Measurements from ENCODE around the gene ZCCHC12. TPM values are rescaled to one million over a fixed set of nuclear protein-coding genes. Genes with fewer than 3 reads are reported as not detected.

Gene ZCCHC12
- polyA plus RNA-seq, 1 donor (not counting 4 experiments of a cell fraction or from before 2014, with no cell fraction given), result not detected

DNA sequence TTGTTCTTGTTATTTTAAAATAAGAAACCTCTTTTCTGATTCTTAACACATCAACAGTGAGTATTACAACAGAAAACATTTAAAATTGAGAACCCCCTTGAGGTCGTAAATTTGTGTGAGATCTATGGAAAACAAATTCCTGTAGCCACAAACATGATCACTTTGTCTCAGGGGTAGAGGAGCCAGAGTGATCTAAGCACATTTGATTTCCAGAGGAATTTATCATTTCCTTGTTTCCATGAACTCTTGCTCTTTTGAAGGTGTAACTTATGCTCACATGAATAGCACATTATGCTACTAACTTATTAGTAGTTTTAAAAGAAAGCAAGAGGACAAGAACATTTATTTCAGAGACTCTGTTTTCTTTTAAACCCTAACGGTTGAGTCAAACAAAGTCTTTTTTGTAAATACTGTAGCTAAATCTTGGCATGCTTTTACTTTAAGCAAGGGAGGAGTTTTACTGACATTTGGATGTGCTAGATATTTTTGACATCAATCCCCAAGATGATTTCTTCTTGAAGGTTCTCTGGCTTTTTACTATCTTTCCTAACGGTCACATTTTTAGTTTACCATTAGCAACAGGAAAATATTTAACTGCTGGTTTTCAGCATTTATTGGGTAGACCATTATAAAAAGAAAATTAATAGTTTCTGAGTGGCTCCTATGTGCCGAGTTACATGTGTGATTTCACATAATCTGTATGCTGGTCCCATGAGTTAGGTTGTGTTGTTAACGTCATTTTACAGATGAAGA is 27.9 kb upstream of the ZCCHC12 start:
- no peaks in the 10 kb centered on the region for H3K79me2 ChIP-seq (ENCODE audit: control insufficient read depth, insufficient read depth, low read length)
- no peak for TF ChIP-seq EZH2 (IDR thresholded peaks at IDR 0.05; ENCODE audit: low read length)
- TF ChIP-seq, protein P1, sequence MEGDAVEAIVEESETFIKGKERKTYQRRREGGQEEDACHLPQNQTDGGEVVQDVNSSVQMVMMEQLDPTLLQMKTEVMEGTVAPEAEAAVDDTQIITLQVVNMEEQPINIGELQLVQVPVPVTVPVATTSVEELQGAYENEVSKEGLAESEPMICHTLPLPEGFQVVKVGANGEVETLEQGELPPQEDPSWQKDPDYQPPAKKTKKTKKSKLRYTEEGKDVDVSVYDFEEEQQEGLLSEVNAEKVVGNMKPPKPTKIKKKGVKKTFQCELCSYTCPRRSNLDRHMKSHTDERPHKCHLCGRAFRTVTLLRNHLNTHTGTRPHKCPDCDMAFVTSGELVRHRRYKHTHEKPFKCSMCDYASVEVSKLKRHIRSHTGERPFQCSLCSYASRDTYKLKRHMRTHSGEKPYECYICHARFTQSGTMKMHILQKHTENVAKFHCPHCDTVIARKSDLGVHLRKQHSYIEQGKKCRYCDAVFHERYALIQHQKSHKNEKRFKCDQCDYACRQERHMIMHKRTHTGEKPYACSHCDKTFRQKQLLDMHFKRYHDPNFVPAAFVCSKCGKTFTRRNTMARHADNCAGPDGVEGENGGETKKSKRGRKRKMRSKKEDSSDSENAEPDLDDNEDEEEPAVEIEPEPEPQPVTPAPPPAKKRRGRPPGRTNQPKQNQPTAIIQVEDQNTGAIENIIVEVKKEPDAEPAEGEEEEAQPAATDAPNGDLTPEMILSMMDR (optimal IDR thresholded peaks at IDR 0.05 in 1 of 3, IDR thresholded peaks at IDR 0.05 in 1 of 3, conservative IDR thresholded peaks at IDR 0.05 in 1 of 3; ENCODE audit: extremely low read depth in 1 of 3, insufficient read depth in 2 of 3, low read length in 3 of 3), result no peak
- H3K4me1 ChIP-seq (ENCODE audit: control insufficient read depth, extremely low read depth, insufficient read depth, low read length), result no peaks in the 10 kb centered on the region
- no peak for DNase-seq (ENCODE audit: low read depth, low spot score)
- no peaks in the 10 kb centered on the region for H3K27me3 ChIP-seq (ENCODE audit: control insufficient read depth, extremely low read depth, insufficient read depth, low read length)
- no peak overlapping the region for H3K4me2 ChIP-seq (ENCODE audit: control insufficient read depth, extremely low read depth, insufficient read depth, low read depth, low read length)
- no peak overlapping the region for H3K27ac ChIP-seq (ENCODE audit: control insufficient read depth, insufficient read depth, low read length)
- no peaks in the 10 kb centered on the region for H3K36me3 ChIP-seq (ENCODE audit: control insufficient read depth in 2 of 2, extremely low read depth in 1 of 2, insufficient read depth in 2 of 2, low read length in 2 of 2)
- H3K9me1 ChIP-seq (ENCODE audit: control insufficient read depth, extremely low read depth, insufficient read depth, low read length), result no peaks in the 10 kb centered on the region
- H3K4me3 ChIP-seq (ENCODE audit: control insufficient read depth in 2 of 3, extremely low read depth in 1 of 3, insufficient read depth in 2 of 3, low read depth in 1 of 3, low read length in 3 of 3), result no peak overlapping the region
- H3K9me3 ChIP-seq (ENCODE audit: control insufficient read depth, low read depth, low read length), result no peaks in the 10 kb centered on the region
- dilution Hi-C loops (cut with MboI; ENCODE audit: extremely low pct_ligation_motif_present, low sequenced_read_pairs), result no loop called here
- H3K9ac ChIP-seq (ENCODE audit: control insufficient read depth, extremely low read depth, insufficient read depth, low read length), result no peak overlapping the region
- no peaks in the 10 kb centered on the region for H4K20me1 ChIP-seq (ENCODE audit: control insufficient read depth, extremely low read depth, insufficient read depth, low read length)
- FAIRE-seq, result no peak
- no peak overlapping the region for H2AFZ ChIP-seq (ENCODE audit: control insufficient read depth, low read length)

DNA sequence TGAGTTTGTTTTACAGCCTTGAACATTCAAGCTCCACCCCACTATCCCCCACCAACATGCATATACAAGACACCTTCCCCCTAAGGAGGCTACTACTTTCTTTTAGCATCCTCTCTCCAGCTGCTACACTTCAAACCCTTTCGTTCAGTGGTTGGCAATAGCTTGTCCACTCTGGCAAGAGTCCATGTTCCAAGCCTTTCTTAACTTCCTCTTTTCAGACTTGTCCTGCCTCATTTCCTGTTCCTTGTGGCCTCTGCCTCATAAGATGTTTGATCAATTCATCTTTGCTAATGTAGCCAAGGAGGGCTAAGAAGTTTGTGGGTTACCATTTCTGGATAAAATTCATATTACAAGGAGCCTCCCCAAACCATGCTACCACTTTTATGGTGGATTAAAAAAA is 20.8 kb upstream of the ZCCHC12 start:
- no peak for TF ChIP-seq EZH2 (IDR thresholded peaks at IDR 0.05; ENCODE audit: low read length)
- TF ChIP-seq, protein P1 (optimal IDR thresholded peaks at IDR 0.05 in 1 of 3, IDR thresholded peaks at IDR 0.05 in 1 of 3, conservative IDR thresholded peaks at IDR 0.05 in 1 of 3; ENCODE audit: extremely low read depth in 1 of 3, insufficient read depth in 2 of 3, low read length in 3 of 3), result no peak
- DNase-seq (ENCODE audit: low read depth, low spot score) (no peak), FAIRE-seq (no peak)
- Histone ChIP-seq H3K9me1 (ENCODE audit: control insufficient read depth, extremely low read depth, insufficient read depth, low read length) (no peaks in the 10 kb centered on the region), H3K4me3 (ENCODE audit: control insufficient read depth in 2 of 3, extremely low read depth in 1 of 3, insufficient read depth in 2 of 3, low read depth in 1 of 3, low read length in 3 of 3) (no peak overlapping the region), H3K9ac (ENCODE audit: control insufficient read depth, extremely low read depth, insufficient read depth, low read length) (no peak overlapping the region), H3K36me3 (ENCODE audit: control insufficient read depth in 2 of 2, extremely low read depth in 1 of 2, insufficient read depth in 2 of 2, low read length in 2 of 2) (no peaks in the 10 kb centered on the region), H2AFZ (ENCODE audit: control insufficient read depth, low read length) (no peak overlapping the region), H4K20me1 (ENCODE audit: control insufficient read depth, extremely low read depth, insufficient read depth, low read length) (no peaks in the 10 kb centered on the region), H3K79me2 (ENCODE audit: control insufficient read depth, insufficient read depth, low read length) (no peaks in the 10 kb centered on the region), H3K9me3 (ENCODE audit: control insufficient read depth, low read depth, low read length) (no peaks in the 10 kb centered on the region), H3K4me2 (ENCODE audit: control insufficient read depth, extremely low read depth, insufficient read depth, low read depth, low read length) (no peak overlapping the region), H3K27ac (ENCODE audit: control insufficient read depth, insufficient read depth, low read length) (no peak overlapping the region), H3K27me3 (ENCODE audit: control insufficient read depth, extremely low read depth, insufficient read depth, low read length) (no peaks in the 10 kb centered on the region), H3K4me1 (ENCODE audit: control insufficient read depth, extremely low read depth, insufficient read depth, low read length) (no peaks in the 10 kb centered on the region)
- dilution Hi-C loops (cut with MboI; ENCODE audit: extremely low pct_ligation_motif_present, low sequenced_read_pairs), result loop anchor here (25.0 kb wide), 1 partner anchor 166 kb away; no protein-coding TSS in a partner anchor
